Right lobe of liver (tissue), 4 donors: ENCODE data around the gene NPIPB6.

Source experiments
- CTCF ChIP-seq, 4 donors: fragments of 200-600 bp in 3 of 4; fragments of 450-650 bp in 1 of 4; IDR thresholded peaks; one replicate each; pipeline versions ENCODE4 v1.5.1 to v1.8.0; 2016 to 2022; ENCODE audit warnings: antibody characterized with exemption in 4 of 4, mild to moderate bottlenecking in 2 of 4
- POLR2A ChIP-seq: fragments of 450-650 bp; IDR thresholded peaks from one replicate; pipeline ENCODE4 v1.6.1; 2017; ENCODE audit warnings: antibody characterized with exemption, mild to moderate bottlenecking
- donor health status: DM: no; HTN: no; CAD: no.
- donor health status: DM: no; HTN: no; CAD: no.
- donor health status: DM: no; HTN: yes; CAD: no.

- TF ChIP-seq CTCF (IDR thresholded peaks at IDR 0.05), result no peak
- TF ChIP-seq POLR2A, result no peak
Observed at GRCh38 chr16:28324887-28325279, 38.4 kb downstream of the NPIPB6 start.
